SU-DHL-6 (cell line): ENCODE results near the gene OR2V2.

Source experiments
- H2AFZ ChIP-seq: fragments of 200-600 bp; sonication (generic); 2 replicates; pipeline ENCODE4 v1.6.1; 2014; ENCODE audit warnings: low read depth, mild to moderate bottlenecking, moderate library complexity, mixed read lengths, antibody characterized with exemption, low read length; ENCODE audit not compliant: severe bottlenecking
- H3F3A ChIP-seq: fragments of 200-600 bp; shearing (Covaris generic); 2 replicates; pipeline ENCODE4 v1.6.0; 2016; ENCODE audit warnings: antibody characterized with exemption, mild to moderate bottlenecking; ENCODE audit not compliant: insufficient read depth
- H3K27ac ChIP-seq: fragments of 200-600 bp; sonication (generic); 2 replicates; pipeline ENCODE4 v1.5.1; 2016; ENCODE audit warnings: low read depth, mild to moderate bottlenecking, low read length, moderate library complexity, mixed read lengths
- H3K27me3 ChIP-seq: fragments of 200-600 bp; sonication (generic), shearing (Covaris generic); 2 replicates; pipeline ENCODE4 v1.6.0; 2014; ENCODE audit warnings: mild to moderate bottlenecking, low read length
- H3K36me3 ChIP-seq: fragments of 200-600 bp; sonication (generic); 2 replicates; pipeline ENCODE4 v1.6.1; 2014; ENCODE audit warnings: mild to moderate bottlenecking, low read length, mixed read lengths
- H3K4me2 ChIP-seq: fragments of 300-600, 200-600 bp; shearing (Covaris generic), sonication (generic); 2 replicates; pipeline ENCODE4 v1.6.0; 2014; ENCODE audit warnings: low read length, low read depth, mild to moderate bottlenecking; ENCODE audit not compliant: poor library complexity, severe bottlenecking
- H3K4me3 ChIP-seq: fragments of 200-600 bp; sonication (generic); 2 replicates; pipeline ENCODE4 v1.5.1; 2014; ENCODE audit warnings: antibody characterized with exemption, low read length, mild to moderate bottlenecking, mixed read lengths; ENCODE audit not compliant: insufficient read depth, poor library complexity, severe bottlenecking
- H3K79me2 ChIP-seq: fragments of 200-600 bp; sonication (generic); 2 replicates; pipeline ENCODE4 v1.6.1; 2014; ENCODE audit warnings: mild to moderate bottlenecking, low read length, moderate library complexity; ENCODE audit not compliant: insufficient read depth
- H3K9ac ChIP-seq: fragments of 200-600 bp; sonication (generic); 2 replicates; pipeline ENCODE4 v1.7.0; 2014; ENCODE audit warnings: mild to moderate bottlenecking, low read length
- H3K9me2 ChIP-seq: fragments of 200-600 bp; sonication (generic); replicated peaks from 2 replicates; pipeline ENCODE4 v1.6.1; 2014; ENCODE audit warnings: low read length; ENCODE audit not compliant: insufficient read depth
- H3K9me3 ChIP-seq: fragments of 200-600 bp; sonication (generic); 2 replicates; pipeline ENCODE4 v1.6.1; 2014; ENCODE audit warnings: low read length, mixed read lengths; ENCODE audit not compliant: insufficient read depth
- H4K20me1 ChIP-seq: fragments of 200-600 bp; sonication (generic); 2 replicates; pipeline ENCODE4 v1.6.1; 2014; ENCODE audit warnings: low read depth, mild to moderate bottlenecking, antibody characterized with exemption, low read length, moderate library complexity, mixed read lengths
- CTCF ChIP-seq: fragments of 200-600 bp; sonication (generic); IDR thresholded peaks from one replicate; pipeline ENCODE4 v1.5.1; 2017; ENCODE audit warnings: antibody characterized with exemption, mild to moderate bottlenecking, low read length, moderate library complexity; ENCODE audit not compliant: insufficient read depth, poor library complexity, severe bottlenecking
- EZH2phosphoT487 ChIP-seq: fragments of 200-600 bp; sonication (generic), shearing (Covaris generic); conservative IDR thresholded peaks from 2 replicates; pipeline ENCODE4 v1.6.1; 2018; ENCODE audit warnings: mild to moderate bottlenecking, antibody characterized with exemption, low read length, moderate library complexity, mixed read lengths

OR2V2 gene

GRCh38 chr5:181192337-181193046 is 45.1 kb downstream of the OR2V2 start:
- Histone ChIP-seq H3F3A (peaks cover 23% of the 10 kb centered on the region), H3K9me3 (no peaks in the 10 kb centered on the region), H3K9me2 (no peaks in the 10 kb centered on the region), H3K27me3 (no peaks in the 10 kb centered on the region), H3K4me3 (peak overlapping the region; percentile 73), H3K27ac (0 out of 2 replicates have a peak overlapping the region, but pooled peaks have one; percentile 33), H3K36me3 (no peaks in the 10 kb centered on the region), H3K79me2 (no peaks in the 10 kb centered on the region), H4K20me1 (no peaks in the 10 kb centered on the region), H2AFZ (peak overlapping the region; percentile 73), H3K9ac (peak overlapping the region; percentile 78), H3K4me2 (peak overlapping the region; percentile 89)
- TF ChIP-seq EZH2phosphoT487 (no peak), CTCF (no peak)

- Histone ChIP-seq H3K9me2 (no peaks in the 10 kb centered on the region), H4K20me1 (no peaks in the 10 kb centered on the region), H3K9me3 (no peaks in the 10 kb centered on the region), H3K9ac (no peak overlapping the region), H3K27ac (no peak overlapping the region), H3F3A (peaks cover 16% of the 10 kb centered on the region; the same call in 1 of the 2 replicates), H3K4me2 (no peak overlapping the region), H3K36me3 (no peaks in the 10 kb centered on the region), H2AFZ (no peak overlapping the region), H3K27me3 (no peaks in the 10 kb centered on the region), H3K4me3 (no peak overlapping the region), H3K79me2 (no peaks in the 10 kb centered on the region)
- no peak for TF ChIP-seq CTCF
Measured at GRCh38 chr5:181193656-181194055, 46.3 kb downstream of the OR2V2 start.

GRCh38 chr5:181194489-181195248 is 47.3 kb downstream of the OR2V2 start:
- Histone ChIP-seq H3K27ac (no peak overlapping the region), H2AFZ (no peak overlapping the region), H3K4me3 (no peak overlapping the region), H3K36me3 (no peaks in the 10 kb centered on the region), H3K9me2 (no peaks in the 10 kb centered on the region), H3K4me2 (no peak overlapping the region), H3K79me2 (no peaks in the 10 kb centered on the region), H3K9ac (no peak overlapping the region), H3K9me3 (no peaks in the 10 kb centered on the region), H3F3A (peaks cover 14% of the 10 kb centered on the region; the same call in 1 of the 2 replicates), H4K20me1 (no peaks in the 10 kb centered on the region), H3K27me3 (no peaks in the 10 kb centered on the region)
- TF ChIP-seq CTCF (no peak), EZH2phosphoT487 (no peak)
